Stimulated activated CD8-positive, alpha-beta memory T cell treated with anti-CD3 and anti-CD28 coated beads, Interleukin-12 subunit alpha, Interleukin-12 subunit beta, amount 100 ng/mL, for 24 hours (primary cell): ENCODE measurements around the gene ELFN2.
"Not testable (repeated sequence)": the region's sequence is repeated elsewhere in the genome, so short reads cannot be mapped to it uniquely, and the experiment has no call there.

ENCODE experiments used
- DNase-seq: peaks from one replicate; pipeline ENCODE4 v3.0.0-alpha.2; 2020; ENCODE audit errors: extremely low read depth

The ELFN2 gene

DNA sequence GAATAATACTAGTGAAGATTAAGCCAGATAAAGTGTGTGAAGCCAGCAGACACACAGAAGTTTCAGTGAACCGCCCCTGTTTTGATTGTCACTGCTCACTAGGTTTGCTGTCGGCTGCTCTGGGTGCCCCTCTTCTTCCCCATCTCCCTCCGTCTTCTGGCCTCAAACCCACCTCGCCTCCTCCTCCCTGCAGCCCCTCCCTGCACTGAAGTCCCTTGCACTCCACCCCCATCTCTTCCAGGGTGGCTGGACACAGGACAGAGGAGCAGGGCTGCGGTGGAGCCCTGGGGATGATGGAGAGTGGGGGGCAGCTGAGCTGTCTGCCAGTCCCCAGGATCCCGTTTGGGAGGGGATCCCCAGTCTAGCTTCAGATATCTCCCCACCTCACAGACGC is 91.5 kb downstream of the ELFN2 start:
- no peak for DNase-seq

DNA sequence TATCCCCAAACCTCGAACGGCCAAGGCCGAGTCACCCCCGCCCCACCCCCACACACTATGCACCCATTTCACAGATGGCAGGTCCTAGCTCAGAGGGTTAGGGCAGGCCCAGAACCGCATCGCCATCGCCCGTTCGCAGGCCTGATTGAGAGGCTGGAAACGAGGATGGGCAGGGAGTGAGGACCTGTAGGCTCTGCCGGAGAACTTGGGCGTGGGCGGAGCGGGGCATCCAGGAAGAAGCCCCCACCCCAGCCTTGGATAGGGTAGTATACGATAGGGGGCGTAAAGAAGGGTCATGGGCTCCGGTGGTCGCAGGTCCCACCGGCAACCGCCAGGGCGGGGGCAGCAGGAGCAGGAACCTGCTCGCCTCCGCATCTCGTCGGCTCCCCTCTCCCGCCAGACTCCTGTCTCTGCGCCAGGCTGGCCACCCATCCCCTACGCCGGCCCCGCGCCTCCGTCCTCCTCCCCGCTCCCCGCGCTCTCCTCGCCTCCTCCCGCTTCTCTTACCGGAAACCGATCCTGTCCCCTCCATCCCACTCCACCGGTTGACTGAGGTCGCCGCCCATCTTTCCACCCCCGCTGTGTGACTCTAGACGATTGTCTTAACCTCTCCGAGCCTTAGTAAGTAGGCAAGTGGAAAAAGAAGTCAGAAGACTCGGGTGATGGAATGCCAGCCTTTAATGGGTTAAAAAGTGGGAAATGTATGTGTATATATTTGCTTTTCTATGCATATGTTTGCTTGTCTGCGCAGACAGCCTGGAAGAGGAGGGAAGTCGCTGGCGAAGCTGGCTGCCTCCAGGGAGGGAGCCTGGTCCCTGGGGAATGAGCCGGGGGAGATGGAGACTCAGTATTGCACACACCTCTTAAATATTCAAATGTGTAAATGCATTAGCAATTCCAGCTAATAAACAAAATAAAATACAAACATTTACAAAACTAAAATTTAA is 92.1 kb downstream of the ELFN2 start:
- DNase-seq, result no peak

DNA sequence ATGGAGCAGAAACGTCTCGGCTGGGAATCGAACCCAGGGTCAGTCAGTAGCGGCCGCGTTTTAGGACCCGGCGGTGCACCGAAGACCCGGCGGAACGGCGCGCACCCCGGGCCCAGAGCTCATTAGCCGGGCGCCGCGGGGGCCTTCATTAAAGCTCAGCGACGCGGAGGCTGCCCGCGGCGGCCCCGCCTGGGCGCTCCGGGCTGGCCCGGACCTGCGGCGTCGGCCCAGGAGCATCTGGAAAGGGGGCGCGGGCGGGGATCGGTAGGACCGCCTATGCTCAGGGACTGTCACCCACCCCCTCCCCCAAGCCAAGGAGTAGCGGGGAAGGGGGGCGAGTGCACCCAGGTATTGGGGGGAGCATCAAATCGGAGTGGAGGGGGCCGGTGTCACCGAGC is 92.8 kb downstream of the ELFN2 start:
- no peak for DNase-seq

DNA sequence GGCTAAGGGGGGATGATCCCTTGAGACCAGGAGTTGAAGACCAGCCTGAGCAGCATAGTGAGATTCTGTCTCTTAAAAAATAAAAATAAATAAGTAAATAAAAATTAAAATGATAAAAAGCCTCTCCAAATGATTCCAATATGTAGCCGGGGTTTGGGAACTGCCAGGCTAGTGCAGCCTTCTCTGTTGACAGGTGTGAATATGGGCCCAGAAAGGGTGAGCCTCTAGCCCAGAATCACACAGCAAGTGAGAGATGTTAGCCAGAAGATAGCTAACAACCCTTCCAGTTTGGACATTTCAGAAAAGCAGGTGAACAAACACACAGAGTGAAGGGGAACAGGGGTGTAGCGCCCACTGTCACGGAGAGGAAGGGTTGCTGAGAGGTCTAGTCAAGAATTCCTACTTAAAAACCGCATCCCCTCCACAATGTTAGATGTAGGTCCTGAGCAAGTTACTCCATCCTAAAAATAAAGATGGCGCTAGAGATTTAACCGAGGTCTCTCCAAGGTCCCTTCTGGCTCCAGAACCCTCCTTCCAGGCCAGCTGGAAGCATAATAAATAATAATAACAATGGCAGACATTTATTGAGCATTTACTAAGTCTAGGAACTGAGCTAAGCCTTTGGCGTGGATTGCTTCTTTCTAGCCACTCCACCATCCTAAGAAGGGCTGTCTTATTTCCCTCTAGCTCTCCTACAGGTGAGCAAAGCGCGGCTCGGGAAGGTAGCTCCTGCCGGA is 93.4 kb downstream of the ELFN2 start:
- no peak for DNase-seq

DNA sequence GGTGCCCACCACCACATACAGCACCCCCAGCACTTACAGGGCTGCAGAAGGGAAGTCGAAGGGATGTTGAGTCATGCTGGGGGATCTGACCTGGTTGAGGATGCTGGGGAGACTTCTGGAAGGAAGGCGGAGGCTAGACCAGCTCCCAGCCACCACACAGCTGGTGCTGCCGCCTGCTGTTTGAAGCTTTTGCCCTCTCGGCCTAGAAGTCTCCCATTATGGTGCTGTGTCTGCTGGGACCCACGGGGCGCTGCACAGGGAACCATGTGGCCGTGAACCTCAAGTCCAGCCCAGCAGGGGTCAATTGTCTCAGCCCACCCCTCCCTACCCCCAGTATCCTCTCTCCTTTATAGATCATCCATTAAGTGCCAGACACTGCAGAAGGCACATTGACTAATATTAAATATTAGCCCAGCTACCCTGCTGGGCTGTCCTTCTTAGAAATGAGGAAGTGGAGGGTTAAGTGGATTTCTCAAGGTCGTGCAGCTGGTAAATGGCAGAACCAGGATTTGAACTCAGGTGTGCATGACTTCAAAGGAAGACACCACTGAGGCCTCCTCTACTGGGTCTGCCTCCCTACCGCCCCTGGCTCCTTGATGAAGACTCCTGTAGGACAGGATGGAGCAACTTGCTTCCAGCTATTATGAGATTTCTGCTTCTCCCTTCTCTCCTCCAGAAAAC is 95.3 kb downstream of the ELFN2 start:
- DNase-seq, result no peak

DNA sequence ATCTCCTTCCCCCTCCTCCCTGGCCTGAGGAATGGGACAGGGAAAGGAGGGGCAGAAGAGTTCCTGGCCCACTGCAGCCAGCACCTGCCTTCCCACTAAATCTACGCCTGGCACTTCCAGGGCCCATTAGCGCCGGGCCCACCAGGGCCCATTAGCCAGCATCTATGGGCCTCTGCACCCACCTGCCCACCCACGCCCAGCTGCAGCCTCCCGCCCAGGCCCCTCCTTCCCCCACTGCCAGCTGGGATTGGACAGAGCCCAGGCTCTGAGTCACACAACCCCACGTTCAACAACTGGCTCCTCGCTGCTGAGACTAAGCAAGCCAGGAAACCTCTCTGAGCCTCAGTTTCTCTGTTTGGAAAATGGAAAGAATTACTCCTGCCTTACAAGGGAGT is 96.2 kb downstream of the ELFN2 start:
- no peak for DNase-seq

DNA sequence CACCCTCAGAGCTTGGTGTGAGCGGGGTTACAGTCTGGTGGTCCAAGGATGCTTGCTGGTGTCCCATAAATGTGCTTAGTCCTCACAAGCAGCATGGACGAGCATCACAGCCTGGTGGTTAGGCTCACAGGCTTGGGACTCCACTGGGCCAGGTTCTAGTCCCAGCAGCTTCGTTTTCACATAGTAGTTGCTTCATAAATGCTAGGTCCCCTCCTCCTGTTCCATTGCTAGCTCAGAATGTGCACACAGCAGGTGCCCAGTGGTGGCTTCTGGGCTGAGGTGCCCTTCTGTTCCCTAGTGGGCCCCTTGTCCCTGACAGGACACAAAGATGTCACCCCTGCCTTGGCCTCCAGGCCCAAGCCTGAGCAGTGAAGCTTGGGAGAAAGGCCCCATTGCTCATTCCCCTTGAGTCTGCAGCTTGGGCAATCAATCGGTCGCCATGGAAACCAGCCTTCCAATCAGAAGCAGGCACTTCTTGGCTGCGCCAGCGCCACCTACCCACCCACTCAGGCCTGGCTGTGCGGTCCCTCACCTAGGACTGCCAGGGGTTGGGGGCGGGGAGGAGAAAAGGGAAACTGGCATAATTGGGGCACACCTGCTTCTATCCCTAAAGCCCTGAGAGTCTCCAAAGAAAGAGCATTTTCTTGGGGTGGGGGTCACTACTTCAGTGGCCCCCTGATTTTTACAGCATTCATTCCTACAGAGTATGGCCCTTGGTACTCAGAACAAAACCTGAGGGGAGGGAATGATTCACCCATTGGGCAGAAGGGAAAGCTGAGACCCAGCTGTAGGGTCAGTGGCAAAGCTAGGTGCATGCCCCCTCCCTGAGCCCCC is 96.9 kb downstream of the ELFN2 start:
- no peak for DNase-seq

DNA sequence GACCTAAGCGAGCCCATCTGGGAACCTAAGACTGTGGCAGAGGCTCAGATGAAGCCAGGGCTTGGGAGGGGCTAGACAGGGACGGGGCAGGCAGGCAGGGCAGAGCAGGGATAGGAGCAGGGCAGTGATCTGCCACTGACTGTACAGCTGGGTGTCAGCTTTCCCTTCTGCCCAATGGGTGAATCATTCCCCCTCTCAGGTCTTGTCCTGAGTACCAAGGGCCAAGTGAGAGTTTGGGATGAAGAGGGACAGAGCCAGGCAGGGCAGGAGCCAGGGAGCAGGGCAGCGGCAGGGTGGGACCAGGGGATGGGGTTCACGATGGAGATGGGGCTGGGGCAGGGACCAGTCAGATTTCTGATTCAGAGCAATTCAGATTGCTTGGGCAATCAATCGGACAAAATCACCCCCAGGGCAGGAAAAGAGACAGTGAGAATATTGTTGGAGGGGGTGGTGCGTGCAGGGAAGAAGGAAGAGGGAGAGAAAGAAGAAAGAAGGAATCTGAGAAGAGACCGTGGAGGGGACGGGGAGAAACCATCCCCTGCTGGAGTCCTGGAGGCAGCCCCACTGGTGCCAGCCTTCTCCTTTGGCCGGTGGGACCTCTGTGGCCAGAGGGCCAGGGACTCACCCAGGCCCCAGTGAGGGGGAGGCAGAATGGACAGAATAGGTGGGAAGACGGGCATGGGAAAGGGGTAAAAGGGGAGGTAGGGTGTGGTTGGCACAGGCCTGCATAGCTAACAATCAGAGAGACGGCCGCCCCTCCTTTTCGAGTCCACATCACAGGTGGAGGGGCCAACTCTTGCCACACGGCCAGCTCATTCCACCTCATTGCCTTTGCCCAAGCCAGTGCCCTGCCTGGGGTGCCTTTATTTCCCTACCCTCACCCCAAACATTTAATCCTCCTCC is 97.8 kb downstream of the ELFN2 start:
- no peak for DNase-seq

DNA sequence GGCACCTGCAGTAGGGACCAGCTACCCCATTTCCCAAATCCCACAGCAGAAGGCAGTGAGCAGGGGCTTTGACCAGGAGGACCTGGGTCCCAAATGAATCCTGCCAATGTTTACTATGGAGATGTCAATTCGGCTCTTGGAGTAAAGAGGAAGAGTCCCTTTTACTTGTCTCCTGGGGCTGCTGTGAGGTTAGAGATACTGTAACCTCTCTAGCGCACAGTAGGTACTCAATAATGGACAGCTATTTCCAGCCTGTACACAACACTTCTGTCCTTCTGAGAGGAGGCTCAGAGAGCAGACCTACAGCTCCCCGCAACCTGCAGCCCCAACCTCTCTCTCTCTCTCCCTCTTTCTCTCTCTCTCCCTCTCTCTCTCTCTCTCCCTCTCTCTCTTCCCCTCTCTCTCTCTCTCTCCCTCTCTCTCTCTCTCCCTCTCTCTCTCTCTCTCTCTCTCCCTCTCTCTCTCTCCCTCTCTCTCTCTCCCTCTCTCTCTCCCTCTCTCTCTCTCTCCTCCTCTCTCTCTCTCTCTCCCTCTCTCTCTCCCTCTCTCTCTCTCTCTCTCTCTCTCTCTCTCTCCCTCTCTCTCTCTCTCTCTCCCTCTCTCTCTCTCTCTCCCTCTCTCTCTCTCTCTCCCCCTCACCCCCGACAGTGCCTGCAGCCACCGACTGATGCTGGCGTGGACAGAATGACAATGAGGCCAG is 98.6 kb downstream of the ELFN2 start:
- DNase-seq, result not testable (repeated sequence)

DNA sequence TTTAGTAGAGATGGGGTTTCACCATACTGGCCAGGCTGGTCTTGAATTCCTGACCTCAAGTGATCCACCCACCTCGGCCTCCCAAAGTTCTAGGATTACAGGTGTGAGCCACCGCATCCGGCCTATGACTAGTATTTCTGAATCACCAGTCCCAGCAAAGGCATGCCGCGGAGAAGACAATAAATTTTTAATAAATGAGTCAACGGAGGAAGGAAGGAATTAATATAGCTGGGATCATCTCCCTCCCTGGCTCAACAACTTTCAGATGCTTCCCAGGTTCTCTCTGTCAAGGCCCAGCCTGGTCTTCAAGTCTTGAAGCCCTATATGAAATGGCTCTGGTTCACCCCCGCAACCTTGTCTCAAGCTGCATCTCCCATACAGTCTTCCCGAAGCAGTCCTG is 99.3 kb downstream of the ELFN2 start:
- no peak for DNase-seq

DNA sequence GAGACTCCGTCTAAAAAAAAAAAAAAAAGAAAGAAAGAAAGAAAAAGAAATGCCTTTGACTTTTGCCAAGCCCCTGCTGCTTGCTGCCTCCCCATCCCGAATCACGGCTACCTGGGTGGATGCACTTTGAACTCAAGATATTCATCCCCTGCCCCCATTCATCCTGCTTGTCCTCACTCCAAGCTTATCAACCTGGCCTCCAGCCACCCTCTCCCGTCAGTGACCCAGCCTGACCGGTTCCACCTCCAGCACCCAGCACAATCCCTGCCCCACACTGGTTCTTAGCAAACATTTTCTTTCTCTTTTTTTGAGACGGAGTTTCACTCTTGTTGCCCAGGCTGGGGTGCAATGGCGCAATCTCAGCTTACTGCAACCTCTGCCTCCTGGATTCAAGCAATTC is 100.6 kb downstream of the ELFN2 start:
- no peak for DNase-seq

DNA sequence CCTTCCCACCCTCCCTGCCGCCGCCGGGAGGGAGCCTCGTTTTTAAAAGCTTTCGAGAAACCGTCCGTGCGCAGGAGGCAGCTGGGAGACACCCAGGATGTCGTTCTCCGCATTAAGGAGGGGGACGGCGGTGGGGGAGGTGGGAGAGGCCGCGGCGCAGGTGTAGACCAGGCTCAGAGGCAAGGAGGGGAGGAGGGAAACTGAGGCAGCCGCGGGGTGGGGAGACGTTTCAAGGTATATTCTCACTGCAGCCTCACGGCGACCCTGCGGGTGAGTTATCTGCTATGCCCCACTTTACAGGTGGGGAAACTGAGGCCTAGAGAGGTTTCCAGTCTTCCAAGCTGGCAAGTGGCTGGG is 102.3 kb downstream of the ELFN2 start:
- DNase-seq, result no peak

DNA sequence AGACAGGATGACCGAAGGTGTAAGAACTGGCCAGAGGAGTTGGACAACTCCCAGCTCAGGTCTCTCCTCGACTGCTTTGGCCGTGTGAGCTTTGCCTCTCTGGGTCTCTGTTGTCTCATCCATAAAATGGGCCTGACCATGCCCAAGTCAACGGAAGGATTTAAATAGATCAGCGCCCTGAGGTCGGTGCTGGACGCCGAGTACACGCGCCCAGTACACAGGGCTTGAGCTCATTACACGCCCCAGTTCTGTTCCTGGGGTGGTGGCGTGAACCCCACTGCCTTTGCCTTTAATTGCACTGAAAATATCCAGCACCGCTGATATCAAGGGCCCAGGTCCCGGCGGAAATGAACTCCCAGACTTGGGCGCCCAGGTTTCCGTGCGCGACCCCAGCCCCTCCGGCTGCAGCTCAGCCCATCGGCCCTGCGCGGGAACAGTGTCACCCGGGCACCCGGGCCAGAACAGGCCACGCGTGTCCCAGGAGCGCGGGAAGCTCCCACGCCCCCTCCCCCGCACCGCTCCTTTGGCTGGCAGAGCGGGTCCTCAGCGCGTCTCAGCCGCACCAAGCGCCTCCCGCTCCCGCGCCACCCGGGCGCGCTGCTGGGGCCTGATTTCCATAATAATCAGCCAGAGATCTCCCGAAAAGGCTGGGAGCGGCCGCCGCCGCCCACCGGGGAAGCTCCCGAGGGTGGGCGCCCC is 102.8 kb downstream of the ELFN2 start:
- DNase-seq, result no peak

DNA sequence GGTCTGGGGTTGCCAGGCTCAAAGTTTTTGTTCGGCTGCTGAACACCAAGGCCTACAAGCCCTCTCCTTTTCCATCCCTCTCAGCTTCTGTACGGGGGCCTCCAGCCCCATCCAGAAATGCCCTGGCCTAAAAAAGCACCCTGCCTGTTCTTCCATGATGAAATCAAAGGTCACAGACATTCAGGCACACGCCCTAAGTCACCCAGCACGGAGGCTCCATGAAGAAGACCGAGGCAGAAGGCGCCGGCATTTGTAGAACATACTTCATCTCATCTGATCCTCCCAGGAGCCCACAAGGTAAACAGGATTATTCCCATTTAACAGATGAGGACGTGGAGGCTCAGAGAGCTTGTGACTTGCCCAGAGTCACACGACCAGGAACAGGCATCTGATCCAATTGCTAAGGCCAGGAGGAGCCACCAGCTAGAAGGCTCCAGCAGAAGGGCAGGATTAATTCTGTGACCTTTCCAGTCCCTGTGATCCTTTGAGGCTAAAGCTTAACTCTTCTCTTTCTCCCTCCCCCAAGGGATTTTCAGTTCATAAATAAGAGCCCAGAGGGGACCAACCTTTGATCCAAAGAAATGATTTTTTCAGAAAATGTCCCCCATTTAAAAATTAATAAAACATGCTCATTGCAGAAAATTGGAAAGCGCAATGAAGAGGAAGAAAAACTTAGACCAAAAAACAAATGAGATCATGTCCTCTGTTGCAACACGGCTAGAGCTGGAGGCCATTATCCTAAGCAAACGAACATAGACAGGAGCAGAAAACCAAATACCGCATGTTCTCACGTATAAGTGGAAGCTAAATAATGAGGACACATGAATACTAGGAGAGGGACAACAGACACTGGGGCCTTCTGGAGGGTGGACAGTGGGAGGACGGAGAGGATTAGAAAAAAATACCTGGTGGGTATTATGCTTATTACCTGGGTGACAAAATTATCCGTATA is 106.3 kb downstream of the ELFN2 start:
- DNase-seq, result no peak

DNA sequence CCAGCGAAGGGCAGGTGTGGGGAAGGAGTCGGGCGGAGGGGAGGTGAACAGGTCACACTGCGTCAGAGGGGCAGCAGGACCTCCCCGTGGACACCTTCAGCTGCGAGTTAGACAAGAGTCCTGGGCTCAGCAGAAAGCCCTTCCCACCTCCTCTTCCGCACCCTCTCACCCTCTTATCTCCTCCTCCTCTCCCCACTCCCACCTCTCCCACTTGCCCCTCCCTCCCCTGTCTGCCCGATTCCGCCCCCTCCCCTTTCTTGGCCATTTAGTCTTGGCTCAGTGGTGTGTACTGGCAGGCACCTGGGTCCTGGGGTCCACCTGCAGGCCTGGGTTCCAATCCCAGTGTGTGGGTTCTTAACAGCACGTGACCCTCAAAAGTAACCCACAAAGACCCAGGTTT is 107.8 kb downstream of the ELFN2 start:
- DNase-seq, result no peak

DNA sequence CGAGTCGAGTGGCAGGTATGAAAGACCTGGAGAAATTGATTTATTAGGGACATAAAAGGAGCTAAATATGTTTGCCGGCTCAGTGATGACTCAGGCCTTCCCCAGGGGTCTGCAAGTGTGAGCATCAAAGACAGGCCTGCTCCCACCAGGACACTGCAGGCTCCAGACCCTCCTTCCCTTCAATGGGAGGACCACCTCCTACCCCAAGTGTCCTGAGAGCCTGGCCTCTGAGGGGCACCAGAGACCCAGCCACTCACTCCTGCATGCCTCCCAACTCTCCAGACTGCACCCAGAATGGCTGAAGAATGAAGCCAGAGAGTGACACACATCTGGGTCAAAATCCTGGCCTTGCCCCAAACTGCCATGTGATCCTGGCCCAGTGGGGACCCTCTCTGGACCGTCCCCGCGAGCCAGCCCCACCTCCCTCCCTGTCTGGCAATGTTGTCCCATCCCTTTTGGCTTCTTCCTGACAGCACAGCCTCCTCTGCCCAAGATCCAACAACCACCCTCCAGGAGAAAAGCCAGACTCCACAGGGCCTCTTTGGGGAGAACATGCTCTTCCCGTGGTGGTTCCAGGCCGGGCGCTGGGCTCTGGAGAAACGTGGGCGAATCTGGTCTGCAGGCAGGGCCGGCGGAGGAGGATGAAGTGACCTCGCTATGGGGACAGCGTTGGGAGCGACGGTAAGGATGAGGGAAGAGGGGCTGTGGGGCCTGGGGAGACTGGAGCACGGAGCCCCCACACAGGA is 108.7 kb downstream of the ELFN2 start:
- DNase-seq, result no peak
